Ecto neural progenitor cell (in vitro differentiated cells): ENCODE measurements around the gene OXTR.

Experiments
- DNase-seq: peaks from one replicate; pipeline ENCODE4 v3.0.0-alpha.2; 2018; ENCODE audit warnings: low spot score

The OXTR gene

DNA sequence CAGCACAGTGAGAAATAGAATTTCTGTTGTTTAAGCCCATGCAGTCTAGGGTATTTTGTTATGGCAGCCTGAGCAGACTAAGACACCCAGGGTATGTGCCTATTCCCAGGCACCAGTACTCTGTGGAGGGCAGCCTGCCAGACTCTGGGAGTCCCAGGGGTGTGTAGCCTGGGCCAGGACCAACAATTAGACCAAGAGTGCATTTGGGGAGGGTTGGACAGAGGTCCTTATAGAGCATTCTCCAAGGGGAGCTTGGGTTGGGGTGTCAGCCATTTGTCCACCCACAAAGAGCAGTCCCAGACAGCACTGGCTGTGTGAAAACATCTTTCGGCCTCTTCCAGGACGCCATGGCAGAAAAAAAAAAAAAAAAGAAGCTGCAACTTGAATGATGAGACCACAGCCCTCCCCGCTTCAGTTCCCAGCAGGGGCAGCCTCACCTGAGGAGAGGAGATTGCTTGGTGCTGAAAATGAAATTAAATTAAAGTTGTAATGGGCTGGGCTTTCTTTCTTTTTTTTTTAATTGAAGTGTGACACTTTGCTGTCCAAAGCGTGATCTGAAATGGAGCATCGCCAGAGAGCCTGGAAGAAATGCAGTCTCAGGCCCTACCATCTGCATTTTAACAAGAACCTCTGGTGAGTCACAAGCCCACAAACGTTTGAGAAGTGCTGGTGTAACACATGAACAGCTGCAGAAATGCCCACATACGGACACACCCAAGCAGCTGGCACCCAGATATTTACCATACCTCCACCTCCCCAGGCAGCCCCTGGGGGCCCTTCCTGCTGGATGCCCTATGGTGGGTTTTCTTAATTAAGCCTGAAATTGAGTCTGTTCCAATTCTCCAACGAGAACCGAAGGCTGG, 57.1 kb downstream of the OXTR start:
- DNase-seq: no peak

GRCh38 chr3:8709801-8710507, 59.5 kb downstream of the OXTR start:
- no peak for DNase-seq

DNA sequence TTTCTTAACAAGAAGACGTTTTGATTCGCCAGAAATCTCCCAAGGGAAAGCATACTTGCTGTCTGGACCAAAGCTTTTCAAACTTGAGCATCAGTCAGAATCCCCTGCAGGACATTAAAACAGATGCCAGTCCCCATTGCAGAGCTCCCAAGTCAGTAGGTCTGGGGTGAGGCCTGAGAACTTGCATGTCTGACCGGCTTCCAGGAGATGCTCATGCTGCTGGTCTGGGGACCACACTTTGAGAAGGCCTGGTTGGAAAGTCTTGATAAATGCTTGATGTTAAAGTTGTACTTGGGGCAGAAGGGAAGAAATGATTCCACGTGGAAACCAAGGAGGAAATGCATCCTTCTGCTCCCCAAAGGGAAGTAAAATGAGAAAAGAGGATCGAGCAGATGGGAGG, 60.1 kb downstream of the OXTR start:
- no peak for DNase-seq

DNA sequence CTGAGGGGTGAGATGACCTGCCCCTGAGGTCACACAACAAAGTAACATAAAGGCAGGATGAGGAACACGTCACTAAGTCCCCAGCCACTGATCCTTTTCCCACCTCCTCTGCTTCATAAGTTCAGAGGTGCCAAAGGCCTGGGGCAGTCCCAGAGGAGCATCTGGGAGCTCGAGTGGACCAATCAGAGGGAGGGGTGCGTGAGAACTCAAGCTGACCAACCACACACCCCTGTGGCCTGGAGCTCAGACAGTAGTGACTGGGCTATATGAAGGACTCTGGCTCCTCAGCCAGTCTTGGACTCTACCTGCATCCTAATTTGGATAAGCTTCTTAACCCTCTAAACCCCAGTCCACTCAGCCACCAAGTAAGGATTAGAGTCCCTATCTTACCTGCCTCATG, 63.8 kb downstream of the OXTR start:
- no peak for DNase-seq

GRCh38 chr3:8702560-8702959, 66.9 kb downstream of the OXTR start:
- DNase-seq: no peak
